Esophagus muscularis mucosa (tissue), 4 donors: Measurements from ENCODE around the gene STAT4. TPM values are rescaled to one million over a fixed set of nuclear protein-coding genes. Genes with fewer than 3 reads are reported as not detected.

ENCODE experiments used
- DNase-seq: peaks from one replicate; pipeline ENCODE4 v3.0.0-alpha.2; 2017; ENCODE audit errors: extremely low spot score
- H3K27ac ChIP-seq, 4 donors: fragments of 200-600 bp; sonication (generic); replicated peaks in 1 of 4; 1 replicate in 3 of 4; 2 replicates in 1 of 4; pipeline ENCODE4 v1.5.1; 2016 to 2019; ENCODE audit warnings: mild to moderate bottlenecking in 1 of 4
- H3K27me3 ChIP-seq, 4 donors: fragments of 200-600 bp; sonication (generic); one replicate each; pipeline versions ENCODE4 v1.5.1 to v1.6.0; 2016 to 2019
- H3K36me3 ChIP-seq, 4 donors: fragments of 200-600 bp; sonication (generic); one replicate each; pipeline ENCODE4 v1.5.1; 2016 to 2019
- H3K4me1 ChIP-seq, 4 donors: fragments of 200-600 bp; sonication (generic); one replicate each; pipeline ENCODE4 v1.5.1; 2016 to 2019
- H3K4me3 ChIP-seq, 4 donors: fragments of 200-600 bp; sonication (generic); 1 replicate in 2 of 4; 2 replicates in 2 of 4; pipeline ENCODE4 v1.5.1; 2016 to 2019; ENCODE audit warnings: mild to moderate bottlenecking in 4 of 4, moderate library complexity in 1 of 4
- H3K9me3 ChIP-seq, 4 donors: fragments of 200-600 bp; sonication (generic); 1 replicate in 3 of 4; 2 replicates in 1 of 4; pipeline ENCODE4 v1.5.1; 2016 to 2019
- CTCF ChIP-seq, 3 experiments: fragments of 200-600 bp in 2 of 3; fragments of 450-650 bp in 1 of 3; sonication (generic) in 2 of 3; IDR thresholded peaks; one replicate each; pipeline ENCODE4 v1.5.1; 2017 to 2019; ENCODE audit warnings: antibody characterized with exemption in 3 of 3, mild to moderate bottlenecking in 2 of 3, moderate library complexity in 1 of 3
- EP300 ChIP-seq: sonication (generic); formaldehyde crosslinking; IDR thresholded peaks from one replicate; pipeline ENCODE4 v1.6.1; 2017; ENCODE audit warnings: antibody characterized with exemption
- POLR2A ChIP-seq: fragments of 450-650 bp; IDR thresholded peaks from one replicate; pipeline ENCODE4 v1.6.1; 2017; ENCODE audit warnings: antibody characterized with exemption, moderate library complexity, mild to moderate bottlenecking, low read depth
- POLR2AphosphoS5 ChIP-seq, 2 donors: sonication (generic); formaldehyde crosslinking; IDR thresholded peaks; one replicate each; pipeline ENCODE4 v1.6.1; 2017; ENCODE audit warnings: antibody characterized with exemption in 2 of 2
- WGBS: methylation state at CpG from one replicate; pipeline ENCODE4 v1.1.5; 2018; 5-methylcytosine and 5-hydroxymethylcytosine counted together
- intact Hi-C: fragments of 100-400 bp; cut with DNase I; formaldehyde crosslinking; loops from one replicate; pipeline ENCODE4 v1.15.1; 2023
- total RNA-seq, 4 donors: library from RNA; depleted of rRNA; stranded (reverse); fragments of >200 nt; gene quantifications; one replicate each; pipeline versions ENCODE4 v1.1.0 to v1.2.1, GENCODE V29; 2016

Gene STAT4
- total RNA-seq, 4 donors from 2014 or later = 0.26 to 5.4 (median 2.4) TPM

DNA sequence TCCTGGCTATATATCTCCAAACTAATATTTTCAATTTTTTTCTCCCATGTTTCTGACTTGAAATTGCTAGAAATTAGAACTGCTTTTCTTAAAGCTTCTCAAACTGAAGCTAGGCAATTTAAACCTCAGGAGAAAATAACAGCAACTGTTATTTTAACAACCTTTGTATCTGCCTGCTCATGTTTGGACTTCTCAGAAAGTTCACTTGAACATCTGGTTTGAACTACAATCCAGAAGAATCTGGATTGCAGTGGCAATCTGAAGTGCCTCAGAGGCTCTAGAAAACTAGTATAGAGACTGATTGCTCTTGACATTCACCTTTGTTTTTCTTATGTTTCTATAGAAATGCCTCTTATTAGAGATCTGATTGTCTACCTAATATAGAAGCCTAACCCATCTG, 64.1 kb downstream of the STAT4 start:
- H3K27me3 ChIP-seq = no peaks in the 10 kb centered on the region
- no peaks in the 10 kb centered on the region for H3K4me1 ChIP-seq
- TF ChIP-seq POLR2A (no peak), POLR2AphosphoS5 (IDR thresholded peaks at IDR 0.05) (no peak), CTCF (IDR thresholded peaks at IDR 0.05) (no peak), EP300 (no peak)

GRCh38 chr2:191083540-191083939, 67.3 kb downstream of the STAT4 start:
- H3K36me3 ChIP-seq = no peaks in the 10 kb centered on the region
- DNase-seq = no peak
- 95% methylated on average over 3 of the region's 3 CpGs for WGBS
- H3K27ac ChIP-seq = no peak overlapping the region
- intact Hi-C loops = no loop called here
- no peak overlapping the region for H3K4me3 ChIP-seq
- H3K4me1 ChIP-seq = no peaks in the 10 kb centered on the region
- no peaks in the 10 kb centered on the region for H3K9me3 ChIP-seq
- TF ChIP-seq POLR2A = no peak
- no peak for TF ChIP-seq EP300
- no peak for TF ChIP-seq POLR2AphosphoS5 (IDR thresholded peaks at IDR 0.05)
- TF ChIP-seq CTCF (IDR thresholded peaks at IDR 0.05) = no peak
- no peaks in the 10 kb centered on the region for H3K27me3 ChIP-seq

More for the DNA sequence above, 64.1 kb downstream of the STAT4 start:
- no peaks in the 10 kb centered on the region for H3K36me3 ChIP-seq
- H3K27ac ChIP-seq = no peak overlapping the region
- H3K4me3 ChIP-seq = no peak overlapping the region
- no peaks in the 10 kb centered on the region for H3K9me3 ChIP-seq
- intact Hi-C loops = no loop called here
- no peak for DNase-seq

DNA sequence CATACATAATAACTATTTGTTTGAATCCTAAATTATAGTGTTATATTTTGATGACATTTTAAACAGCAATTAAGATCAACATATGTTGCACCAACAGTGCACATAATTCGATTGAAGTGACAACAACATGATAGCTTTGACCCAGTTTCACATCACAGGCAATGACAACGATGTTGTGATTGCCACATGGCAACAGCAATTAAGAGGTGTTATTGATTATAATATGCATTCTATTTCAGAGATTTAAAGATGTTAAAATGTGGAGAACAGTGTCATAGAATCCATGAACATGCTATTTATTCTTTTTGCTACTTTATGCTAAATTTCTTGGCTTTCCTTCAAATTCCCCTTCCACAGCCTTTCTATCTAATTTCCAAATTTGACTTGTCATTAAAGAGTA, 68.5 kb downstream of the STAT4 start:
- Histone ChIP-seq H3K27me3 (no peaks in the 10 kb centered on the region), H3K9me3 (no peaks in the 10 kb centered on the region), H3K4me3 (no peak overlapping the region), H3K4me1 (no peaks in the 10 kb centered on the region), H3K36me3 (no peaks in the 10 kb centered on the region), H3K27ac (no peak overlapping the region)
- WGBS = 84% methylated on average over 2 of the region's 2 CpGs
- no peak for DNase-seq
- intact Hi-C loops = no loop called here
- TF ChIP-seq CTCF (IDR thresholded peaks at IDR 0.05) (no peak), EP300 (no peak), POLR2A (no peak), POLR2AphosphoS5 (IDR thresholded peaks at IDR 0.05) (no peak)

DNA sequence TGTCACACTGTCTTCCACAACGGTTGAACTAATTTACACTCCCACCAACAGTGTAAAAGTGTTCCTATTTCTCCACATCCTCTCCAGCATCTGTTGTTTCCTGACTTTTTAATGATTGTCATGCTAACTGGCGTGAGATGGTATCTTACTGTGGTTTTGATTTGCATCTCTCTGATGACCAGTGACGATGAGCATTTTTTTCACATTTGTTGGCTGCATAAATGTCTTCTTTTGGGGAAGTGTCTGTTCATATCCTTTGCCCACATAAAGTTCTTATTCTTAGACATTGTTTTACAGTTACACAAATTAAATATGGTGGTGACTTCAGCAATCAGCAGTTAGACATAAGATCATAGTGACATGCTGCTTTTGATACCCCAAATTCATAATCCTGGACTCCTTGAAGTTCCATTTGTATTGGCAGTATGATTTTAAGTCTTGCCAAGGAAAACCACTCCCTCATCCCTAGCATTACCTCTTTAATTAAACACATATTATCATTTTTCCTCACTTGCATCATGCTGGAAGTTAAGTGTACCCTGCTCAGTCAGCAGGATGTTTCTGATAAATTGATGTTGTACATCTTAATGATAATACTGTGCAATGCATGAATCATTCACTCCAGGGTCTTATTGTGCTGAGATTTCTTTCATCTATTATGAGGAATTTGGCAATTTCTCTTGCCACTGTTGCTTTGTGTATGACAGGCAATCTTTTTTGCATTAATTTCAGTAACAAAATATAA, 69.2 kb downstream of the STAT4 start:
- Histone ChIP-seq H3K4me3 (no peak overlapping the region), H3K9me3 (no peaks in the 10 kb centered on the region), H3K27me3 (no peaks in the 10 kb centered on the region), H3K36me3 (no peaks in the 10 kb centered on the region), H3K4me1 (no peaks in the 10 kb centered on the region), H3K27ac (no peak overlapping the region)
- no peak for DNase-seq
- WGBS = 60% methylated on average over 3 of the region's 3 CpGs
- TF ChIP-seq CTCF (IDR thresholded peaks at IDR 0.05) (no peak), POLR2A (no peak), EP300 (no peak), POLR2AphosphoS5 (IDR thresholded peaks at IDR 0.05) (no peak)
- intact Hi-C loops = no loop called here
